ENCODE measurements around the gene STK32C.

- TF ChIP-seq CTCF (IDR thresholded peaks at IDR 0.05; ENCODE audit: insufficient read depth, low read depth, low read length) (no peak), EZH2 (IDR thresholded peaks at IDR 0.05; ENCODE audit: insufficient read depth, low read length) (no peak)
Measured at GRCh38 chr10:132227851-132228390, 79.8 kb downstream of the STK32C start.
